PC-3 (cell line): ENCODE results near the gene CA5A. TPM values are rescaled to one million over a fixed set of nuclear protein-coding genes. Genes with fewer than 3 reads are reported as not detected.

Experiments
- ATAC-seq: fragments of 200-7000 bp; cut with Tn5 transposase; 2 replicates; pipeline ENCODE4 v1.9.1; 2020; ENCODE audit warnings: mild to moderate bottlenecking, moderate library complexity
- BruUV-seq: library from RNA; stranded (reverse); fragments of 400-500 nt; replicated peaks from 2 replicates; lab custom pipeline; 2021; lab: Mats Ljungman, UMichigan
- CTCF ChIA-PET: fragments of 300-600 bp; sonication (Branson Sonifier 250); formaldehyde crosslinking; loops from one replicate; lab custom pipeline; 2022; ENCODE audit warnings: antibody characterized with exemption; lab: Charles Lee
- POLR2A ChIA-PET: fragments of 300-600 bp; sonication (Branson Sonifier 250); formaldehyde crosslinking; loops from one replicate; lab custom pipeline; 2022; ENCODE audit warnings: antibody characterized with exemption; ENCODE audit not compliant: unreplicated experiment; lab: Charles Lee
- DNase-seq: peaks from one replicate; pipeline ENCODE4 v3.0.0-alpha.2; 2015
- H2AFZ ChIP-seq: fragments of 300-600 bp; sonication (generic); 2 replicates; pipeline ENCODE4 v1.6.0; 2016; ENCODE audit warnings: antibody characterized with exemption, low read length
- H3F3A ChIP-seq: fragments of 300-600 bp; sonication (generic); one replicate; pipeline ENCODE4 v1.6.0; 2017; ENCODE audit warnings: antibody characterized with exemption, low read length, control low read depth, mild to moderate bottlenecking; ENCODE audit not compliant: unreplicated experiment
- H3K27ac ChIP-seq: fragments of 300-600 bp; sonication (generic); 2 replicates; pipeline ENCODE4 v1.5.1; 2016; ENCODE audit warnings: mild to moderate bottlenecking, low read length
- H3K27me3 ChIP-seq: fragments of 300-600 bp; sonication (generic); 2 replicates; pipeline ENCODE4 v1.6.1; 2016; ENCODE audit warnings: low read length, mixed read lengths
- H3K36me3 ChIP-seq: fragments of 300-600 bp; sonication (generic); 2 replicates; pipeline ENCODE4 v1.6.1; 2016; ENCODE audit warnings: low read depth, mixed run types, low read length, mixed read lengths
- H3K4me1 ChIP-seq: fragments of 300-600 bp; sonication (generic); 2 replicates; pipeline ENCODE4 v1.5.1; 2016; ENCODE audit warnings: low read length; ENCODE audit not compliant: insufficient read depth
- H3K4me2 ChIP-seq: fragments of 300-600 bp; sonication (generic); 2 replicates; pipeline ENCODE4 v1.6.0; 2016; ENCODE audit warnings: low read length
- H3K4me3 ChIP-seq: fragments of 300-600 bp; sonication (generic); 2 replicates; pipeline ENCODE4 v1.5.1; 2016; ENCODE audit warnings: mild to moderate bottlenecking, low read length, mixed read lengths
- H3K79me2 ChIP-seq: fragments of 300-600 bp; sonication (generic); 2 replicates; pipeline ENCODE4 v1.6.1; 2017; ENCODE audit warnings: low read length, mixed read lengths
- H3K9ac ChIP-seq: fragments of 300-600 bp; sonication (generic); 2 replicates; pipeline ENCODE4 v1.6.0; 2016; ENCODE audit warnings: mild to moderate bottlenecking, low read length
- H3K9me2 ChIP-seq: fragments of 300-600 bp; sonication (generic); replicated peaks from 2 replicates; pipeline ENCODE4 v1.6.1; 2016; ENCODE audit warnings: mixed run types, low read length, mixed read lengths
- H3K9me3 ChIP-seq: fragments of 300-600 bp; sonication (generic); 2 replicates; pipeline ENCODE4 v1.6.1; 2016; ENCODE audit warnings: low read length, mixed read lengths
- H4K20me1 ChIP-seq: fragments of 300-600 bp; sonication (generic); 2 replicates; pipeline ENCODE4 v1.6.1; 2016; ENCODE audit warnings: low read length, mixed read lengths
- CTCF ChIP-seq: fragments of 300-600 bp; sonication (generic); conservative IDR thresholded peaks from 2 replicates; pipeline ENCODE4 v1.5.1; 2017; ENCODE audit warnings: antibody characterized with exemption, low read depth, mild to moderate bottlenecking, low read length
- EZH2 ChIP-seq: fragments of 300-600 bp; sonication (generic); IDR thresholded peaks from one replicate; pipeline ENCODE4 v1.6.1; 2017; ENCODE audit warnings: antibody characterized with exemption, mild to moderate bottlenecking, low read length; ENCODE audit not compliant: unreplicated experiment
- EZH2phosphoT487 ChIP-seq: fragments of 300-600 bp; sonication (generic); IDR thresholded peaks from 2 replicates; pipeline ENCODE4 v1.6.1; 2018; ENCODE audit warnings: mild to moderate bottlenecking, antibody characterized with exemption, low read length, borderline replicate concordance
- intact Hi-C: fragments of 100-400 bp; cut with micrococcal nuclease; formaldehyde crosslinking; loops from 2 replicates; pipeline ENCODE4 v1.9.0; 2023
- total RNA-seq: library from RNA; depleted of rRNA; stranded (reverse); fragments of >200 nt; gene quantifications from 2 replicates; pipeline ENCODE4 v1.2.3, GENCODE V29; 2014

The CA5A gene
- total RNA-seq, 1 experiment from 2014 or later = not detected

DNA sequence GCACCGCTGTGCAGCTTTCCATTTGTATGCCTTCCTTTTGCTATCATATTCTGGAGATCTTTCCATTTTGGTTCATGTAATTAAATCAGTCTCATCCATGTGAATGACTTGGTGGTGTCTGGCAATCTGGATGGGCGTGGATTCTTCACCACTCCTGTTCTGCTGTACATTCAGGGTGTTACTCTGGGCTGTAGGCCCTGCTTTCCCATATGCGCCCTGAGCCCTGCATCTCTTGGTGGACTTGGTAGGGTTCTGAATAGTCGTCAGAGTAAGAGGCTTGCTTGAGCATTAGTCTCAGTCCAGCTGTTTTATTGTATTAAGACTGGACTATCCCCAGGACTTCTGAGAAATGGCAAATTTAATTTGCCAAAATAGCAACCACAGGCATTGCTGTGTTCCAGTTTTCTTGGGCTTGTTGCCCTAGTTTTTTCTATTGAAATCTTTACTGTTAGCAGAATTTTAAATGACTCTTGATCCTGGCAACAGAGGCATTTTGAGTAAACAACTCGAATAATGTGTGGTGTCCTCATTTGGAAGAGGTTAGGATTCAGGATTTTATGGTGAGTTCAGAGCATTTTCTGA, 29.8 kb upstream of the CA5A start:
- ChIA-PET CTCF (no interaction called here), POLR2A (no interaction called here)
- H2AFZ ChIP-seq = no peak overlapping the region
- BruUV-seq = no TSS peak
- no peaks in the 10 kb centered on the region for H3K9me2 ChIP-seq
- ATAC-seq (no peak), DNase-seq (no peak)
- TF ChIP-seq CTCF (no peak), EZH2 (no peak), EZH2phosphoT487 (no peak)
- H3K9ac ChIP-seq = no peak overlapping the region
- H3K36me3 ChIP-seq = peaks cover 4% of the 10 kb centered on the region
- intact Hi-C loops = no loop called here
- no peak overlapping the region for H3K27ac ChIP-seq
- peaks cover 95% of the 10 kb centered on the region for H3K79me2 ChIP-seq
- H3K4me1 ChIP-seq = peaks cover 11% of the 10 kb centered on the region; the same call in 1 of the 2 replicates
- 0 out of 2 replicates have a peak, but pooled peaks cover 4% of the 10 kb centered on the region for H4K20me1 ChIP-seq
- no peaks in the 10 kb centered on the region for H3F3A ChIP-seq
- H3K9me3 ChIP-seq = no peaks in the 10 kb centered on the region
- no peak overlapping the region for H3K4me2 ChIP-seq
- no peak overlapping the region for H3K4me3 ChIP-seq
- H3K27me3 ChIP-seq = no peaks in the 10 kb centered on the region

- Histone ChIP-seq H4K20me1 (0 out of 2 replicates have a peak, but pooled peaks cover 4% of the 10 kb centered on the region), H3K4me1 (peaks cover 11% of the 10 kb centered on the region; the same call in 1 of the 2 replicates), H3K4me2 (no peak overlapping the region), H3F3A (no peaks in the 10 kb centered on the region), H3K79me2 (peaks cover 95% of the 10 kb centered on the region), H3K27ac (no peak overlapping the region), H3K4me3 (no peak overlapping the region), H2AFZ (no peak overlapping the region), H3K27me3 (no peaks in the 10 kb centered on the region), H3K9me2 (no peaks in the 10 kb centered on the region), H3K36me3 (no peaks in the 10 kb centered on the region), H3K9ac (no peak overlapping the region), H3K9me3 (no peaks in the 10 kb centered on the region)
- BruUV-seq = no TSS peak
- no peak for ATAC-seq
- no peak for DNase-seq
- intact Hi-C loops = no loop called here
- TF ChIP-seq EZH2phosphoT487 (no peak), CTCF (no peak), EZH2 (no peak)
- ChIA-PET POLR2A (no interaction called here), CTCF (no interaction called here)
Observed at GRCh38 chr16:87965417-87965816, 29.1 kb upstream of the CA5A start.

DNA sequence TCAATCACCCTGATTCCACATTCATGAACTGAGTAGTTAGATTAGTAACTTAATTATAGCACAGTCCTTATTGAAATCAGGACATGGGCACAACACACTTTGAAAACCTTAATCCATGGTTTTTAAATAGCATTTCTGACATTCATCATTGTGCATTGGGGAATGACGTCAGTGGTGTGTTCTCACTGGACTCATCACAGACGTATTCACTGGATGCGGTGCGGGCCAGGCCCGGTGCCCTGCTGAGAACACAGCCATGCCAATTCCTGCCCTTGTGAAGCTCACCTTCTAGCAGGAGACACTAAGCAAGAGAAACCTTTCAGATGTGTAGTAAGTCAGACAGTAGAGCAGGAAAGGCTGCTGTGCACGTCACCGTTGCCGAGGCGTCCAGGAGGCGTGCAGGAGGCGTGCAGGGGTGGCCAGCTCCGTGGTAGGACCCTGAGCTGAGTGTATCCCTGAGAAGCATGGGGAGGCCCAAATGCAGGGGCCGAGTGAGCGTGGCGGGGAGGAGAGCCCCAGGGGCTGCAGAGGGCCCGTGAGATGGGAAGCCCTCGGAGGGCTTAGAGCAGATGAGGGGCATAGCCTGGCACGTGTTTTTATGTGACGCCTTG, 27.8 kb upstream of the CA5A start:
- TF ChIP-seq EZH2phosphoT487 (no peak), CTCF (no peak), EZH2 (no peak)
- Histone ChIP-seq H3F3A (no peaks in the 10 kb centered on the region), H3K9ac (no peak overlapping the region), H3K36me3 (no peaks in the 10 kb centered on the region), H4K20me1 (0 out of 2 replicates have a peak, but pooled peaks cover 4% of the 10 kb centered on the region), H2AFZ (no peak overlapping the region), H3K27ac (no peak overlapping the region), H3K9me3 (no peaks in the 10 kb centered on the region), H3K27me3 (no peaks in the 10 kb centered on the region), H3K9me2 (no peaks in the 10 kb centered on the region), H3K4me2 (no peak overlapping the region), H3K4me1 (peaks cover 11% of the 10 kb centered on the region; the same call in 1 of the 2 replicates), H3K79me2 (peaks cover 95% of the 10 kb centered on the region), H3K4me3 (no peak overlapping the region)
- no TSS peak for BruUV-seq
- POLR2A ChIA-PET = no interaction called here
- ATAC-seq = no peak
- intact Hi-C loops = no loop called here
- DNase-seq = no peak
- CTCF ChIA-PET = no interaction called here
